IPS-11a (cell line): ENCODE data around the gene AUTS2.

Experiments
- H3K4me3 ChIP-seq: one replicate; pipeline ENCODE4 v1.5.1; 2013; ENCODE audit warnings: low read depth, low read length, control low read depth

AUTS2 gene

DNA sequence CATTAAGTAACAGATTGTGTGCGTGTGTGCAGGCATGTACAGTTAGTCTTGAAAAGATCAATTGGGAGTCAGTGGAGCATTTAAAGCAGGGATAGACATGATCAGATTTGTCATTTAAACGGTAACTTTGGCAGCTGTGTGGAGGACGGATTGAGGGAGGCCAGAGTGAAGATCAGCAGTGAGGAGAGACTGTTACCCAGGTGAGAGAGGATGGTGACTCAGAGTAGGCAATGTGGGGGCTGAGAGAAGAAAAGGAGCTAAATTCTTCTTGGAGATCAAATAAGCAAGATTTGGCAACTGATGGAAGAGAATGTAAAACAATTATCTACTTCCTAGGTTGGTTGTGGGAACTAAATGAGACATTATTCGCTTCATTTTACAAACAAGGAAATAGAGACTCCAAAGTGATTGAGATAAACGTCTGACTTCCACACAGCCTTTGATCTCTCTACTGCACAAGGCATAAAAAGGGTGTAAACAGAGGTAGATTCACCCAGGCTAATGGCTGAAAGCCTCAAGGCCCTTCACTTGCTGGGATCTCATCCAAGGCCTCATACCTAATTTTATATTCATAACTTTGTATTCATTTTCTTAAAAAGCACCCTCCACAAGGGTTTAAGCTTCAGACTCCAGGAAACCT is 868.6 kb downstream of the AUTS2 start:
- H3K4me3 ChIP-seq, result no peak overlapping the region

DNA sequence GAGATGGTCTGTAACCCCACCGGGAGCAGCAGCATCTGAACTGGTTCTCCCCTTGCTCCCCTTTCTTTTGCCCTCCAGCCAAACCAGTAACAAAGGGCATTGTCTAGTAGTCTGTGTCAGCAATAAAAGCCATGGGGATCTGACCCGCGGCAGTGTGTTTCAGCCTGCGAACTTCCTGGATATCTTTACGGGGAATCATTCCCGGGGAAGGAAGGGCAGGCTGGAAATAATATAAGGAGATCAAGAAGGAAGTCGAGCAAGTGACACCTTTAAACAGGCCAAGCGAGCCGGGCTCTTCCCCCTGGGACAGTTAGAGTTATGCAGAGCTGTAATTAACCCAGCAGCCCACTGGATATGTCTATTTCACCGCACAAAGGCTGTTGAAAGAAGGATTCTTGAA is 872.5 kb downstream of the AUTS2 start:
- no peak overlapping the region for H3K4me3 ChIP-seq

DNA sequence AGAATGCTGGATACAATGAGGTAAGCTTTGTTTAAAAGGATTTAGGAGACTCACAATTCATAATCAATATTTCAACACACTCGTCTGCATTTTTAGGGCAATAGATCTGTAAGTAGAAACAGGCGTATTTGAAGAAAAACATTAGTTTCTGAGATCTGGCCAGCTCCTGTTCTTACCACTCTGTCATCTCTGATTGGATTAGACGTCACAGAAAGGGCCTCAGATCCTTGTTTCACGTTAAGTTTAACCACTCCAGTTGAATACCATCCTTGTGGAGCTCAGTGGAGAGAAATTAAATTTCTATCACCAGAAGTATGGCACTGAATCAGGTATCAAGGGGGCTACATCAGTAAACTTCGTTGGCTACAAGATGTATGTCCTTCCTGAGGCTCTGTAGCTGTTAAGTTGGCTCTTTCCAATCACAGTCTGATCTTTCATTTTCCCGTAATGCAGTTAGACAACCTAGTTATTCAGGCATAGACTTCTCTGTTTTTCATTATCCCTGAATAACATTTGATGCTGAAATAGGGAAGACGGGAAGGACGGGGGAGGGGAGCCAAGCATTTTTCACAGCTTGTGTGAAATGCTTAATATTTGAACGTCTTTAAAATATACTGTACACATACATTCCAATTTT is 874.4 kb downstream of the AUTS2 start:
- no peak overlapping the region for H3K4me3 ChIP-seq

DNA sequence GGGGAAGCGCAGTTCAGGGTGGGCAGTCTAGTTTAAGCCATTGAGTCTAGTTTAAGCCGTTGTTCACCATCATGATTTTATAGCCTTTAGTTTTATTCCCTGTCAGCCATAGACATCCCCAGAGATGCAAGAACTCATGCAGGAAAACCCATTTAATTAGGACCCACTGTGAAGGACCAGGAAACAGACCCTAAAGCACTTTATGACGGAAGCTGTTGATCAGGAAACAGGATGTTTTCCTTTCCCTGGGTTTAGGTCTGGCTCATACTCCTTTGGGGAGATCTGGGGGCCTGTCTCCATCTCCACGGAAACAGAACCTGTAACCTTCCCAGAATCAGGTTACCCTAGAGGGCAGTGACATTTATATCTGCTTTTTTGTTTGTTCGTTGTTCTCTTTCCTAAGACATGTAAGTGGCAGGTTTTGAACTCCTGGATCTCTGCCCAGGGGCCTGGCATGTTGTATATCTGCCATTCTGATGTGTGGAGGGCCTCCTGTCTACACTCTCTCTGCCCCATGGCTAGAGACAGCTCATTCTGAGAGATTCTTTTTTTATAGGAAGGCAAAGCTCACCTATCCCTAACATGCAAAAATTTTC is 876.5 kb downstream of the AUTS2 start:
- H3K4me3 ChIP-seq, result no peak overlapping the region

- H3K4me3 ChIP-seq, result no peak overlapping the region
Observed at GRCh38 chr7:70477036-70478010, 879.0 kb downstream of the AUTS2 start.

- H3K4me3 ChIP-seq, result no peak overlapping the region
Observed at GRCh38 chr7:70479153-70480021, 881.1 kb downstream of the AUTS2 start.

DNA sequence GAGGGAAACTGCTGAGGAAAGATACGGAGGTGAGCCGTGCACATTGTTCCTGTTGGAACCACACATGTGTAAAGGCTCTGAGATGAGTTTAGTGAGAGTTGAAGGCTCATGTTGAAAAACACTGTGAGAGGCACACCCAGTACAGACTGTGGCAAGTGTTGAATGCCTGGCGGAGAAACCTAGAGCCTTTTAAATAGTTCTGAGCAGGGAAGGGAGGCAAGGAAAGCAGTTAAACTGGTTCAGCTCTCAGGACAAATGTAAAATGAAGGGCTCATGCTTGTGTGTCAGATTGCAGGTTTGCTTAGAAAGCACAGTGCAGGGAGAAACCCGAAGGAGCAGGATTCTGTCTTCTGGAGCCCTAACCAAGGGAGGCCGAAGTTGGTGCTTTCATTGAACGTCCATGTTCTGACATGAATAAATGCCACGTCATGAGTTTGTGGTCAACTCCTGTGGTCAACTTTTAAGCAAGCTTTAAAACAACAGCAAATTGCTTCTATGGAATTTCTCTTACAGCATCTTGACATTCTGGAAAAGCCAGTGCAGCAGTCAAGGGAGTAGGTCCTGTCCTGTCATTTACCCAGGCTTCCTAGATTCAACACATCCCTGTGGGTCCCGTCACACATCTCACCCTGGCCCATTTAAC is 882.8 kb downstream of the AUTS2 start:
- no peak overlapping the region for H3K4me3 ChIP-seq

DNA sequence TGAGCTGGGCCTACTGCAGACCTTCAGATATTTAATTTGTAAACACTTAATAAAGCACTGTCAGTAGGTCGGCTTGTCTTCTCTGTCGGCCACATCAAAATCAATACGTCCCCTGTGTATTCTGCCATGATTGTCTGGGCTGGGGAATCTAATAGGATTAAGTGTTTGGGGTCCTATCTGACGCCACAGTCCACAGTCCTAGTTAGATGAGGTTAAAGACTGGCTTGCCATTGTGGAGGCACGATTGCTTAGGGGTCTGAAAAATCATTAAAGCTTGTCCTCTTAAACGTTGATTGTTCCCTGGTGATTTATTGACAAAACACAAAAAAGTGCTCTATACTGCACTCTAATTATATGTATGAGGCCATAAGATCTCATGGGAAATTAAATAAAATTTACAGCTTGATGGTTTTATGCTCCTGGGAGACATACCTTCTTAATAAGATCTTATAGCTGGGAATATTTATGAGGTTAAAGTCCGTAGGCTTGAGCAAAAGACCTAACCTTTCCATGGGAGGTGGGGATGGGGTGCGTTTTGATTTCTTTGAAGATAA is 883.4 kb downstream of the AUTS2 start:
- H3K4me3 ChIP-seq, result no peak overlapping the region

DNA sequence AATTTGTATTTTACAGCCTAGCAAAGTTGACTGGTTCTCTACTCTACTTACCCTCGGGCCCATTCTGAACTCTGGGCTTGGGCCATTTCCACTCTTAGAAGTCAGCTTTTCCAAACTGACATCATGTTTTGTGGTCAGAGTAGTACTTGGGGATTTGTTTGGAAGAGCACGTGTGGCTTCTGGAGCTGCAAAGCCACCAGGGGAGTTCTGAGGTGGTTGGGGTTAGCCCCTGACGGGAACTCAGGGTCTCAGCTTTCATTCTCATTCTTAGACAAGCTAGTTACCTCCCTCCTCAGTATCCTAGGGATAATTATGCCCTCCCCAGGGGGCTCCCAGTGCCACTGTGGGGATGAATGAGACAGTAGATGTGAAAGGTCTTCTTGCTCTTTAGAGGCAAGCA is 886.0 kb downstream of the AUTS2 start:
- H3K4me3 ChIP-seq, result no peak overlapping the region

DNA sequence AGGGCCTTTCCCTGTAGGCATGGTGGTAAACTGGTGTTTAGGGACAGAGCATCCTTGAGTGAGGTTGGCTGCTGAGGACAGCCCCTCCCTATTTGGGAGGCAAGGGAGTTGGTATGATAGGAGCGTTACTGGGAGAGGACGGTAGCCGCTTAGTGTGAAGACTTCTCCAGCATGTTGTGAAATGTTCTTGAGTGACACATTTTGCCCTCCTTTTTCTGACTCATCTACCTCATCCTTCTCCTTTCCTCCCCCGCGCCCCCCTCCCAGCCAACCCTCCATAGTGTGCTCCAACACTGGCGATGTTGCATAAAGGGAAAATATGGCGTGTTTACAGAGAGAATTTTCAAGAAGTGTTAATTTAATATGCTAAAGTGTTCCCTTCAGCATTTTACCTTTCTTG is 888.7 kb downstream of the AUTS2 start:
- no peak overlapping the region for H3K4me3 ChIP-seq

DNA sequence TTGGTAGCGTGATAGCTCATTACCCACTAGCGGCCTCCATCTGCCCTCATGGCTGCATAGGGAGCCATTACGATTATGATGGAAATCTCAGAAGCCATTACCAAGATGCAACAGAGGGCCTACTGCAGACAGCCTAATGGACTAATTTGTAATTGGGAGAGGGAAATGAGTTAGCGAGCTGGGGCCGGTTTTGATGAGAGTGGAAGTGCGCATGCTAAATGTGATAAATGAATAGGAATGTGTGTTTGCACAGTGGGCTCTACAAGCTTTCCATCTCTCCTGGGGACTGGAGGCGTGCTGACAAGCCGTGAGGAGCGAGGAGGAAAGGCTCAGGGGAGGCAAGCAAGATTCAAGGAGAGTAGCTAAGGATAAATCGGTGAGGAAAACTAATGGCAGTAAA is 889.2 kb downstream of the AUTS2 start:
- H3K4me3 ChIP-seq, result no peak overlapping the region

DNA sequence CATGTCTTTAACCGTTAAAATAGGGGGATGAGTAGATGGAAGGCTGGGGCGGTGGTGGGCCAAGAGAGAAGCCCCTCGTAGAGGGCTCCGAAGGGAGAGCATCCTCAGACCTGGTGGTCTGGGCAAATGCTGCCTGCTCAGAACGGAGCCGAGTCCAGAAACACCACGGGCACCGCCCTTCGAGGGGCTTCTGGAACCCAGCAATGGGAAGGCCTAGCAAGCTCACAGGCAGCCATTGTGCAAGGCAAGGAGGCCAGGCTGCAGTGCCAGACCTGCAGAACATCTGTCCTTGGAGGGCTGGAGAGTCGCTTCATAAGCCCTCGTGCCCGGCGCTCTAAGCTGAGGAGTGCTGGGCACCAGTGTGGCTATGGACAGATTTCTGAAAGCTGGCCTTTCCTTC is 889.6 kb downstream of the AUTS2 start:
- H3K4me3 ChIP-seq, result no peak overlapping the region

DNA sequence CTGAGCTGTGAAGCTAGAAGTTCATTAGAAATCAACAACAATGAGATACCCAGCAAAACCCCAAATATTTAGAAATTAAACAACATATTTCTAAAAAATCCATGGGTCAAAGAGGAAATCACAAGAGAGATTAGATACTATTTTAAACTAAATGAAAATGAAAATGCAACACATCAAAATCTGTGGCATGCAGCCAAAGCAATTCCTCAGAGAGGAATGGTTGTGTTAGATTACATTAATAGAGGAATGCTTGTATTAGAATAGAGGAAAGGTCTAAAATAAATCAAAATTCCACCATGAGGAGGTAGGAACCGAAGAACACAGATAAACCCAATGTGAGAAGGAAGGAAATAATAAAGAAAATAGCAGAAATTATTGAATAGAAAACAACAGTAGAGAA is 891.5 kb downstream of the AUTS2 start:
- no peak overlapping the region for H3K4me3 ChIP-seq

DNA sequence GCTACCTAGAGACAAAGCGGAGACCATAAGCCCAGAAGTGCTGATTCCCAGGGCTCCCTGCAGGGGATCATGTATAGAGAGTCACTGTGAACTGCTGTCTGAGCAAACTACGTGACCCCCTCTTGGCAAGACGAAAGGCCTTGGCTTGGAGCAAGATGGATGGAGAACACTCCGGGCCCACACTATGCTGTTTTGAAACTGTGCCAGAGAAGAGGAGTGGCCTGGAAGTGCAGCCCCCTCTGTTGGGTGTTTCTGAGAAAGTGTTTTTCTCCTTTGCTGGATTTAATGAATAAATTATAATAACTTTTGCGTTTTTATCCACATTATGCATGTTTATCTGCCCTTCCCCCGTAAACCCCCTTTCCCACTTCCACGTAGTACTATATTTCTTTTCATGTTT is 894.4 kb downstream of the AUTS2 start:
- H3K4me3 ChIP-seq, result no peak overlapping the region

- H3K4me3 ChIP-seq, result no peak overlapping the region
Observed at GRCh38 chr7:70494225-70495032, 896.2 kb downstream of the AUTS2 start.

DNA sequence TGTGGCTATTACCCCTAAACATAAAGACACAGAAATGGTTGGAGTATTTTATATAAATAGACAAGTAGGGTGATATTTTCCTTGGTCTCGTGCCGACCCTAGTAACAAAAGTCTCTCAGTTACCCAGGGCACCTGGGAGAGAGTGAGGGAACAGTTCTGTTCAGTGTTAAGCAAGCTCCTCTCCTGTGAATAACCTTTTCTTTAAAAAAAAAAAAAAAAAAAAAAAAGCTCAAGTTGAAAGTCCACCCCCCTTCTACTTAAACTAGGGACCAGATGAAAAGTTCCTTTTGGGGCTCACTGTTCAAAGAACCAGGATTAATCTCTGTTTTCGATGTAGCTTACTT is 896.7 kb downstream of the AUTS2 start:
- no peak overlapping the region for H3K4me3 ChIP-seq

DNA sequence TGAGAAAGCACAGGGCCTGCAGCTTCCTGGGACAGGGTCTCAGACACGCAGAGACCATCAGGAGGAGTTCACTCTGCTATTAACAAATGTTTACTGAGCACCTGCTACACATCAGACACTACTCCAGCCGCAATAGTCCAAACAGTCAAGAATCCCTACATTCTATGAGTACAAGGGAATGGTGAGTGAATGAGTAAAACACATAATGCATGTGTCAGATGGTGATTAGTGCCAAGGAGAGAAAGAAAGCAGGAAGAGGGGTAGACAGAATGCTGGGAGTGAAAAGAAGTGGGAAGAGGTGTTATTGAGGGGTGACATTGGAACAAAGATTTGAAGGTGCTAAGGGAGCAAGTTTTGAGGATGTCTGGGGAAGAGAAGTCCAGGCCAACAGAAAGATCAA is 899.5 kb downstream of the AUTS2 start:
- H3K4me3 ChIP-seq, result no peak overlapping the region

DNA sequence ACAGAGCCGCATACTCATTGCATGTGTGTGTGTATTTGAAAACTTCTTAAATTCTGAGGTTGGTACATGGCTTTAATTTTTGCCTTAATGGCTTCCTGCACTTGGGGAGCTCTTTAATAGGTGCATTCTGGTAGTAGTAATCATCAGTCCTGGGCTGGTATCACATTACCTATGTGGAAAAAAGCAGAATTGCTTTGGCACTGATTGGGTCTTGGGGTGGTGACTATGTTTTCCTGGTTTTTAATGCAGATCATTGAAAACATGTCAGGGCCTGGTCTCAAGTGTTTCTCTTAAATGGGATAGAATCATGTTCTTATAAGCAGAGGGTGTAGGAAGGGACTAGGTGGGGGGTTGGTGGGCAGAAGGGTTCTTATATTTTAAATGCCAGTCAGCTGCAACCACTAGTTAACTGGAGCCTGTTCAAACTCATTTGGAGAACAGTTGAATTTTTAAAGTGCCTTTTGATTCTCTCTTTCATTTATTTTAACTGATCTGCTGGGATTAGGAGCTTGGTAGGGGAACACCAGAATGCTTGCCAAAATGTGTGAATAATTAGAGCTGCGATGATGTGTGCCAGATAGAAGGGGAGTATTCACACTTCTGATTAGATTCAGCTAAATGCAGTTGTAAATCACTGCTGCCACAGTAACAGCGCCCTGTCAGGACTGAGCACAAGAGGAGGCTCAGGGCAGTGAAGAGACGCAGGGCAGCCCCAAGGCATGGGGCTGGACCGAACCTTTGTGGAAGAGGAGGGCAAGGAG is 900.1 kb downstream of the AUTS2 start:
- no peak overlapping the region for H3K4me3 ChIP-seq
